ENCODE measurements around the gene SNX12.

Gene SNX12

DNA sequence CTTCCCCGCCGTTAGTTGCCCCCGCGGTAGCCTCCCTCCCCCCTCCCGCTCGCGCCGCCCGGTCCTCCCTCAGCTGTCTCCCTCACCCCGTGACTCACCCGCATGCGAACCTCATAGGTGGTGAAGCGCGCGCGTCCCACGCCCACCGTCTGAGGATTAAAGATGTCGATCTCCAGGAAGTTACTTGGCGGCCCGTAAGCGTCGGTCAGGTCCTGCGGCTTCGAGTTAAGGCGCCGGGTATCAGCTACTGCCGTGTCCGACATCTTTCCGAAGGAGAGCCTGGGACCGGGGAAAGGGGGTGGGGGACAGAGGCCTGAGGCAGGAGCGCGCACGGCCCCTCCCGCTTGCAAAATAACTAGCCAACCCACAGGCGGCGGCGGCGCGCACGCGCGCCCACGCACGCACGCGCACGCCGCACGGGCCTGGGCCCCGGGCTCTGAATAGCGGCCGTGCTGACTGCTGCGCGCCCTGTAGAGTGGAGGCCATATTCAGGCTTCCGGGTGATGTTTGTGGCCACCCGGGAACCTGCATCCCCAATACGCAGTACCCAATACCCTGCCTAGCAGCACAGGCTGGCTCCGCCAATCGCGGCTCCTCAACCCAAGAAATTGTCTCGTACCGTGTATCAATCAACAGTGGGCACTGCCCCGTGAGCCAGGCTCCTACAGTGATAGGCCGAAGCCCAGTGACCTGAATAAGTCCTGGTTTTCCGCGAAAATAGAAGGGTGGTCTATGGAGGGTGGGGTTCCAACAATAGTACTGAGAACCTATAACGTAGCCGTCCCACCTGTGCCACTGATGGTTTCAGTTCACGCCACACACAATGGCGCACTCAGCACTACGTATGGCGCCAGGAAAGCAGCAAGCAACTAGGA lies at the start of gene SNX12:
Gene SNX12 (minus strand): TSS at position 291 of the 875 bp plus-strand sequence. CDS start 28 bp downstream, at position 263.
- TF ChIP-seq, protein P1, sequence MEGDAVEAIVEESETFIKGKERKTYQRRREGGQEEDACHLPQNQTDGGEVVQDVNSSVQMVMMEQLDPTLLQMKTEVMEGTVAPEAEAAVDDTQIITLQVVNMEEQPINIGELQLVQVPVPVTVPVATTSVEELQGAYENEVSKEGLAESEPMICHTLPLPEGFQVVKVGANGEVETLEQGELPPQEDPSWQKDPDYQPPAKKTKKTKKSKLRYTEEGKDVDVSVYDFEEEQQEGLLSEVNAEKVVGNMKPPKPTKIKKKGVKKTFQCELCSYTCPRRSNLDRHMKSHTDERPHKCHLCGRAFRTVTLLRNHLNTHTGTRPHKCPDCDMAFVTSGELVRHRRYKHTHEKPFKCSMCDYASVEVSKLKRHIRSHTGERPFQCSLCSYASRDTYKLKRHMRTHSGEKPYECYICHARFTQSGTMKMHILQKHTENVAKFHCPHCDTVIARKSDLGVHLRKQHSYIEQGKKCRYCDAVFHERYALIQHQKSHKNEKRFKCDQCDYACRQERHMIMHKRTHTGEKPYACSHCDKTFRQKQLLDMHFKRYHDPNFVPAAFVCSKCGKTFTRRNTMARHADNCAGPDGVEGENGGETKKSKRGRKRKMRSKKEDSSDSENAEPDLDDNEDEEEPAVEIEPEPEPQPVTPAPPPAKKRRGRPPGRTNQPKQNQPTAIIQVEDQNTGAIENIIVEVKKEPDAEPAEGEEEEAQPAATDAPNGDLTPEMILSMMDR (IDR thresholded peaks at IDR 0.05; ENCODE audit: insufficient read depth, low read depth, low read length, missing control alignments), result no peak
- peak; percentile 94 for DNase-seq (ENCODE audit: low read depth)
- H3K4me3 ChIP-seq (ENCODE audit: low read length), result peak within 1 kb of the TSS; percentile 71

DNA sequence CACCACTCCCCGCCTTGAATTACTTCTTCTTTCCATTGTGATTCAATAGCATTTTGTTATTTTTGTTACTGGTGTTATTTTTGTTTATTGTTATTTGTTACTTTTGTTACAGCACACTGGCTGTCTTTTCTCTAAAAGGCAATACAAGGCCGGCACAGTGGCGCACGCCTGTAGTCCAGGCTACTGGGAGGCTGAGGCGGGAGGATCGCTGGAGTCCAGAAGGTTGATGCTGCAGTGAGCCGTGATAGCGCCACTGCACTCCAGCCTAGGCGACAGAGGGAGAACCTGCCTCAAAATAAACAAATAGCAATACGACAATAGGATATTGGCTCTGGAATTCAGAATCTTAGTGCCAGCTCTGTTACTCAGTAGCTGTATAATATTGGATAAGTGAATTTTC lies 49.2 kb upstream of the SNX12 start:
- TF ChIP-seq, protein P1 (IDR thresholded peaks at IDR 0.05; ENCODE audit: insufficient read depth, low read depth, low read length, missing control alignments), result no peak
- H3K4me3 ChIP-seq (ENCODE audit: low read length), result no peak overlapping the region
- no peak for DNase-seq (ENCODE audit: low read depth)

DNA sequence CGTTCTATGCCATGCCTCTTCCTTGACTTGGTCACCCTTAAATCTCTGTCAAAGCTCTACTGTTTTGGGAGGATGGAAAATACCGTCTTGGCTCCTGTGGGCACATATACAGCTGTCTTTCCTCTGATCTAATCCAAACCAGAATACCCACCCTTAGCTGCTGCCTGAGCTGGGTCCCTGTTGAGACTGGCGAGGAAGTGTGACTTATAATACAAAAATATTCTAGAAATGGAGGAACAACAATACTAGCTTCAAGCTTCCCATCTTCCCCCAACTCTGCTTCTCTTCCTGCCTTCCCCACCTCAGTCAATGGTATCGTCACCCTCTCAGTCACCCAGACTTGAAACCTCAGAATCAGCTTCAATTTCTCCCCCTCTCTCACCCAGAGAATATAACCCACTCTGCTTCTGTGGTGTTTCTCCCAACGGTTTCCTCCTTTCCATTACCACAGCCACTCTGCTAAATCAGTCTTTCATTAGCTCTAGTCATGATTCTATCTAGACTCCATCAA lies 43.8 kb upstream of the SNX12 start:
- TF ChIP-seq, protein P1 (IDR thresholded peaks at IDR 0.05; ENCODE audit: insufficient read depth, low read depth, low read length, missing control alignments), result no peak
- DNase-seq (ENCODE audit: low read depth), result no peak
- no peak overlapping the region for H3K4me3 ChIP-seq (ENCODE audit: low read length)

DNA sequence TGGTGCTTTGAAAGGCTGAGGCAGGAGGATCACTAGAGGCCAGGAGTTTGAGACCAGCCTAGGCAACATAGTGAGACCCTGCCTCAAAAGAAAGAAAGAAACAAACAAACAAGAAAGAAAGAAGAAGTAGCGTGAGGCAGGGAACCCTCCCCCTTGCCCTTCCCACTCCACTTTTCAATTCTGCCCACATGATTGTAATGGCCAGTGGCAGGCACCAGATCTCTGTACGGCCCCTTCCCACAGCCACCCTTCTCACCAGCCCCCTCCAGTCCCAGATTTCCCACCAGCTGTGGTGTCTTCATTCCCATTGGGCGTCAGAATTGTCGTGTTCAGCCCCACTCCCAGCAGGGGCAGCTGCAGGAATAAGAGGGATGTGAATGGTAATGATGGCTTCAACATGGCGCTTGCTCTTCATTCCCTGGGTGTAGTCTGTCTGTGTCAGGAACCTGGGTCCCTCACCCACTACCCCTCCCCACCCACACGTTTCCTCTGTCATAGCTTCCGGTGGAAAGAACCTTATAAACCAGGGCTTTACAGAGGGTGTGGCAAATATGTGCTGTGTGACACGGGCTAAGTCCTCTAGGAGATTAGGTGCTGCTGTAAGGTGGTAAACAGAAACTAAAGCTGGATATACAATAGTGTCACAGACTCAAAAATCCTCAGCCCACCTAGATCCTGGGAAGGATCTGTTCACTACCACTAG lies 43.2 kb upstream of the SNX12 start, which contains the start of gene IL2RG:
Gene IL2RG (minus strand): TSS at position 437 of the 703 bp plus-strand sequence. CDS start 38 bp downstream, at position 399.
- H3K4me3 ChIP-seq (ENCODE audit: low read length), result no peak within 1 kb of the TSS
- TF ChIP-seq, protein P1 (IDR thresholded peaks at IDR 0.05; ENCODE audit: insufficient read depth, low read depth, low read length, missing control alignments), result no peak
- DNase-seq (ENCODE audit: low read depth), result no peak

DNA sequence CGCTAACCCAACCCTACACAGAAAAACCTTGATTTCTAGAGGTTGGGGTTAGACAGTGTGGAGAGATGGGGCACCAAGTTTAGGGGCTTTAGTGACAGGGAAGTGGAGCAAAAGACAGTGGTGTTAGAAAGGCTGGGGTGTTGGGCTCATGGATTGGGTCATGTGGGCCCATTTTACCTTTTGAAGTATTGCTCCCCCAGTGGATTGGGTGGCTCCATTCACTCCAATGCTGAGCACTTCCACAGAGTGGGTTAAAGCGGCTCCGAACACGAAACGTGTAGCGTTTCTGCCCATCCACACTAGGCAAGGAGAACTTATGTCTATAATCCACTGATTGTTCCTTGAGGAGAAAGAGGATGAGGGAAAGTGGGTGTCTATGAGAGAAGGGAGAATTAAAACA lies 40.9 kb upstream of the SNX12 start:
- no peak for DNase-seq (ENCODE audit: low read depth)
- TF ChIP-seq, protein P1 (IDR thresholded peaks at IDR 0.05; ENCODE audit: insufficient read depth, low read depth, low read length, missing control alignments), result no peak
- no peak overlapping the region for H3K4me3 ChIP-seq (ENCODE audit: low read length)

DNA sequence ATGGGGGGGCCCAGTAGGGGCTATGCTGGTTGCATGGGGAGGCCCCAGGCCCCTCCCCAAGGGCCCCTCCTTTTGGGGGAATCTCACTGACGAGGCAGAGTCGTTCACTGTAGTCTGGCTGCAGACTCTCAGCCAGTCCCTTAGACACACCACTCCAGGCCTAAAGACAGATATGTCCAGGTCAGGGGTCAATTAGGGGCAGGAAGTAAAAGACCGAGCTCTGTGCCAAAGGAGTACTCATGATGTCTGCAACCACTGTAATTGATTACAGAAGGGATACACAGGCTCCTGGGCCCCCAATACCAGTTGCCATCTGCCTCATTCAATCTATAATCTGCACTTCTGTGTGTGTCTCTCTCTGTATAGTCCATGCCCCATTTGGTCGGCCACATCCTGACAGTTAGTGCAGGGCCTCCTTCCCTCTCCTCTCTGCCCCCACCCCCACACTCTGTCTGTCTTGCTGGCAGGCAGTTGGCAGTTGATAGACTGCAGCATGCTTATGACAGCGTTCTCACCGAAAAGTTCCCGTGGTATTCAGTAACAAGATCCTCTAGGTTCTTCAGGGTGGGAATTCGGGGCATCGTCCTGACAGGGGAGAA lies 39.7 kb upstream of the SNX12 start:
- no peak overlapping the region for H3K4me3 ChIP-seq (ENCODE audit: low read length)
- no peak for DNase-seq (ENCODE audit: low read depth)
- TF ChIP-seq, protein P1 (IDR thresholded peaks at IDR 0.05; ENCODE audit: insufficient read depth, low read depth, low read length, missing control alignments), result no peak
